NCI-H2196 treated with DMSO at 0.1 percent for 48 hours (cell line): ENCODE results near the gene SEMA5B.

ENCODE experiments used
- DNase-seq: peaks from one replicate; lab custom pipeline; 2025; ENCODE audit not compliant: unreplicated experiment; lab: John Stamatoyannopoulos, UW

The SEMA5B gene

GRCh38 chr3:122947738-122948137, 79.8 kb downstream of the SEMA5B start:
- no peak for DNase-seq

DNA sequence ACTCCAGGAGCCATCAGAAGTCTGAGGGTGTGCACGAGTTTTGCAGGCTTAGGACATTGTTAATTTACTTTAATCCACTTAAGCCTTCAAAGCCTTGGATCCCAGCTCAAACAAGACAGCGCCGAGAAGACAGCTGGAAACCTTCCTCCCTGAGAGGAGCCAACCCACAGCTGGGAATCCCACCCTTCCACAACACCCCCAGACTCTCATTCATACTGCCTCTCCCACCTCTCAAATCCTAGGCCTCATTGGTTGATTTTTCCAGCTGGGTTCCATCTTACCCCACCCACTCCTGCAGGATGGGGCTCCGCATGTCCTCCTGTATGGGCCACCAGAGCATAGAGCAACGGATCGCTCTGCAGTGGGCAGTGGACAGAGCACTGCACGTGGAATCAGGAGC, 80.4 kb downstream of the SEMA5B start:
- no peak for DNase-seq

DNA sequence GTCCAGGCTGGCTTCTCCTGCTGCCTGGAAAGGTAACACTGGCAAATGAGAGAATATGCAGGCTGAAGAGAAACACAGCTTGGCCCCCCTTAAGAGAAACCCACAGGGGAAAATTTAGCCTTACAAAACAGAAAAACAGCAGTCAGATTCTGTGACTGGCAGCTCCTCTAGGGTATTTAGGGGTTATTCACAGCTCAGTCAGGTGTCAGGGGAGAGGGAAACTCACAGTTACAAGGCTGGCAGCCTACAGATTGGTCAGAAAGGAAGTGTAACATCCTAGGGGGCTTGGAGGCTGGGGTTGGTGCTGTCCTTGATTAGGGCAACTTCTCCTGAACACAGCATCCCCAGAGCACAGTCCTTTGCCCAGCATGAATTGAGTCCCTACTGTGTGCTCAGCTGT, 81.4 kb downstream of the SEMA5B start:
- no peak for DNase-seq

- no peak for DNase-seq
Observed at GRCh38 chr3:122945230-122945629, 82.3 kb downstream of the SEMA5B start.

DNA sequence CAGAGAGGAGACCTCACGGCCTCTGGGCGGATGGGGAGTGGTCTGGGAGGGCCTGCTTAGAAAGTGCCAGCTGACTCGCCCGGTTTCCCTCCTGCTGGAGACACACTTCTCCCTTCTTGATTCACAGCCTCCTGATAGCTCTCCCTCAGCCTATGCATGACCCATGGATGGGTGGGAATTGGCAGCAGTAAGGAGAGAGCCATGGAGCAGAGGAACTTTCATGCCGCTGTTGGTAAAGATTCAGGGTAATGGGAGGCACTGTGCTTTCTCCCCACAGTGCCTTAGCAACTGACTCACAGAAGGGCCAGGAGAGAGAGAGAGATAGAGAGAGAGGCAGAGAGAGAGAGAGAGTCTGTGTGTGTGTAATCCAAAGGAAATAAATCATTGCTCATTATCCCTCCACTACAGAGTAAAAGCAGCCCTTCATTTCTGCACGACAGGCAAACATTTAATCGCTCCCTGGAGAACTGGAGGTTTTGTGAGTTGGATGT, 82.8 kb downstream of the SEMA5B start:
- DNase-seq = no peak

- no peak for DNase-seq
Observed at GRCh38 chr3:122943828-122944190, 83.8 kb downstream of the SEMA5B start.

GRCh38 chr3:122942937-122943827, 84.4 kb downstream of the SEMA5B start:
- DNase-seq = peak; percentile 71

DNA sequence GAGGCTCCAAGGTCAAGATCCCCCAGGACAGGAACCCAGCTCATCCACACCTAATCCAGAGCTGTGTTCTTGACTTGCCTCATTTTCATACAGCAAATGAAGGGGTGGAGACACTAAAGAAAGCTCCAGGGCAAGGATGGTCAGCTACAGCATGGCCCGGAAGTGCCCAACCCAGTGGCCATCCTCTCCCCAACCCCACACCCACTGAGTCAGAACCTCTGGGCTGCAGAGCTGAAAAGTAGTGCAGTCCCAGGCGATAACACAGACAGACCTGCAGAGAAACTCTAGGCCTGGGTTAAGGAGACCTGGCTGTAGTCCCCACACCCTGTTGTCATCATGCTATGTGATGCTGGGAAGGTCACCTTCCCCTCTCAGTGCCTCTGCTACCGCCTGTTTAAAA, 85.3 kb downstream of the SEMA5B start:
- DNase-seq = no peak

DNA sequence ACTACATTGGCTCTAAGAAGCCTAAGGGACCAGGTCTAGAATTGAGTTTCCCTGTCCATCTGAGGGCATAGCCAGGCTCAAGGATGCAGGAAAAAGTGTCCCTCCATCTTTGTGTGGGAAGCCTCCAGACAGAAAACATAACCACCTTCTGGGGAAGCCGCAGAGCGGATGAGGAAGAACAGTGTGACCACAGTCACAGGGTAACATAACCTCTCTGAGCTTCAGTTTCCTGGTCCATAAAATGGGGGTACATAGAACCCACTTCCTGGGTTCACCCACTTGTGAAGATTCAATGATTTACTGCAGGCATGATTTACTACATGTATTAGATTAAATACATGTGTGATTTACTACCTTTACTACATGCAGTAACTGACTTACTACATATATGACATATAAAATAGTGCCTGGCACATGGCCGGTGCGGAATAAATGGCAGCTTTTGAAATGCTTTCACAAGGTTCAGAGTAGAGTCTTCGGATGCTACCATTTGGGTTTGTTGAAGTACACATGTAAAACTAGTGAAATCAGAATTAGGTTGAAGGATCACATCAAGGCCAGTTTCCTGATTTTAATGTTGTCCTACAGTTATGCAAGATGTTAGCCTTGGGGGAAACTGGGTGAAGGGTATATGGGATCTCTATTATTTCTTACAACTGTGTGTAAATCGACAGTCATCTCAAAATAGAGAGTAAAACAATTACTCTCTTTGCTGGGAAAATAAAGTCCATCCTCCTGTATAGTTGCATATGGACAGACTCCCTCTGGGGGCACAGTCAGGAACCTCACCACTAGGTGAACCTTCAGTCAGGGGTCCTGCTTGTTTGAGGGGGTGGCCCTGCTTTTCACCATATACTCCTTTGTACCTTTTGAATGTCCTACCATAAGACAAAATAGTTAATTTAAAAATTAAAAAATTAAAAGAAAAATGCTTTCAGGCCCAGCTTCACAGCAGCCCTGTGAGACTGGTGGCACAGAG, 86.0 kb downstream of the SEMA5B start:
- DNase-seq = no peak

GRCh38 chr3:122940628-122941086, 86.9 kb downstream of the SEMA5B start:
- DNase-seq = no peak

GRCh38 chr3:122938783-122939425, 88.7 kb downstream of the SEMA5B start:
- no peak for DNase-seq

DNA sequence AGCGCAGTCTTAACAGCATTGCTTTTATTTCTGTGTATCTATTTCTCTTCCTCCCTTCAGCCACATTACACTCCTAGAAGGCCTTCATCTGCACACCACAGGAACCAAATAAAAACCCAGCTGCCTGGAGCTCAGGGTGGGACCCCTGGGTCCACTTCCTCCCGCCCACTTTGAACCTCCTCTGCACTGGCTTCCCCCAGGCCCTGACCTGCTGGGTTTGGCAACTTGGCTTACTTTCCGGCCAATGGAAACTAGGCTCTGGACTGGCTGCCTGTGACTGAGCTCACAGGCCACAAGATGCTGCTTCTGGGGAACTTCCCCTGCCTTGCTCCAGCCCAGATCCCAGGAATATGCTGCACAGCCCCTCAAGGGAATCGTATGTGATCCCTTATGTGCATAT, 89.8 kb downstream of the SEMA5B start:
- DNase-seq = no peak

DNA sequence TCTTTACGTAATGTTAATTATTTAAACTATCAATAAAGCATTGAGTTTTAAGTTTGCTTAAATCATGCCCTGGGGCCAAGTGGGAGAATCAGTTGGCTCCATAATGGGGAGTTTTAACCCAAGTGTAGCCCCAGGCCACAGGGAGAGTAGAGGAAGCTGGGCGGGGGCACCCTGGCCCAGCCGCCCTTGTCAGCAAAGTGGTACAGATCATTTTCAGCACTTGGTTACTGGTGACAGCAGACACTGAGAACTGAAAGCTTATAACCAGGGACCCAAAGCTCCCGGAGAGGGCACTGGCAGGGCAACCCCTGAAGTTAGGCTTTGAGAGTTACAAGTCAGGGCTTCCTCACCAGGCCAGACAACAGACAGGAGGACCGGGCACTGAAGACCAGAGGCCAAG, 90.6 kb downstream of the SEMA5B start:
- DNase-seq = no peak

DNA sequence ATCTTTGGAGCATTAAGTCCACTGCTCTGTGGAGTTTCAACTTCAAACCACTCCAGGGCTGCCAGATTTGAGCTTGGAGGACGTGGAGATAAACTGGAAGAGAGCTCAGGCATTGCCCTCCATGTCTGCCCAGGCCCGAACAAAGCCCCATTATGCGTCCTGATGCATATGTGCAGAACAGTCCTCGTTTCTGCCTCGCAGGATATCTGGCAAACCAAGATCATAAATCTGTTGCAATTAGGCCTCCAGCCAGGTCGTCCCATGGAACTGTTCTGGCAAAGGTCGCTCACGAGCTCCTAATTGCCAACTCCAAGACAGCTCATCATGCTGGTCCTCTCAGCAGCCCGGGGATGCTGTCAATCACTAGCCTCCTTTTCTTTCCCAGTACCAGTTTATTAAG, 91.2 kb downstream of the SEMA5B start:
- DNase-seq = no peak

- no peak for DNase-seq
Observed at GRCh38 chr3:122934251-122934650, 93.3 kb downstream of the SEMA5B start.

- no peak for DNase-seq
Observed at GRCh38 chr3:122932251-122932967, 95.2 kb downstream of the SEMA5B start.

GRCh38 chr3:122931636-122932035, 95.9 kb downstream of the SEMA5B start:
- no peak for DNase-seq

- DNase-seq = no peak
Observed at GRCh38 chr3:122930063-122930997, 97.2 kb downstream of the SEMA5B start.
